ENCODE measurements around the gene TEPSIN.
"Not testable (repeated sequence)": the region's sequence is repeated elsewhere in the genome, so short reads cannot be mapped to it uniquely, and the experiment has no call there.

TEPSIN gene

GRCh38 chr17:81234940-81235821 lies 3.7 kb downstream of the TEPSIN start:
- DNase-seq: no peak

GRCh38 chr17:81234506-81234855 lies 4.4 kb downstream of the TEPSIN start:
- no peak for DNase-seq

GRCh38 chr17:81233811-81234505 lies 4.9 kb downstream of the TEPSIN start:
- no peak for DNase-seq

GRCh38 chr17:81233316-81233715 lies 5.5 kb downstream of the TEPSIN start:
- no peak for DNase-seq

DNA sequence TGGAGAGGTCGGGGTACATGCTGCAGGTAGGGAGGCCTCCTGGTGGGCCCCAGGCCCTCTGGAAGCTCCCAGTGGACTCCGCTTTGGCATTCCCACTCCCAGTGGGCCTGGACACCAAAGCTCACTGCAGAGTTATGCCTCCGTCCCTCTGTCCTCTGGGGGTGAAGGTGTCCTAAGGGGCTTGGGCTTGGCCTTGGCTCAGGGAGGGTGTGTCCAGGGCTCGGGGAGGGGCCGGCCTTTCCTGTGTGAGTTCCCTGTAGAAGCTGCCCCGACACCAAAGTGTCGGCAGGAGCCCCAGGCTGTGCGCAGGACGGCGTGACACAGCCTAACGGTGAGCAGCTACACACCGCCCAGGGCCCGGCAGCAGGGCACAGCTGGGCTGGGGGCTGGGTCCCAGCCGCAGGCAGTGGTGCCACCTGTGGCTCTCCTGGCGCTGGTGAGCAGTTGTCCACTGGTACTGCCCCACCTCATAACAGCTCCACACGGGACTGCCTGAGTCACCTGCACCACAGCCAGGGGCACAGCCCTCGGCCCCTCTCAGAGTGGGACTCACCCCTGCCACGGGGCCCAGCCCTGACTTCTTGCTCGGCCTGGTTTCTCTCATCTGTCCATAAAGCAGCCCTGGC lies 6.1 kb downstream of the TEPSIN start:
- no peak for DNase-seq

DNA sequence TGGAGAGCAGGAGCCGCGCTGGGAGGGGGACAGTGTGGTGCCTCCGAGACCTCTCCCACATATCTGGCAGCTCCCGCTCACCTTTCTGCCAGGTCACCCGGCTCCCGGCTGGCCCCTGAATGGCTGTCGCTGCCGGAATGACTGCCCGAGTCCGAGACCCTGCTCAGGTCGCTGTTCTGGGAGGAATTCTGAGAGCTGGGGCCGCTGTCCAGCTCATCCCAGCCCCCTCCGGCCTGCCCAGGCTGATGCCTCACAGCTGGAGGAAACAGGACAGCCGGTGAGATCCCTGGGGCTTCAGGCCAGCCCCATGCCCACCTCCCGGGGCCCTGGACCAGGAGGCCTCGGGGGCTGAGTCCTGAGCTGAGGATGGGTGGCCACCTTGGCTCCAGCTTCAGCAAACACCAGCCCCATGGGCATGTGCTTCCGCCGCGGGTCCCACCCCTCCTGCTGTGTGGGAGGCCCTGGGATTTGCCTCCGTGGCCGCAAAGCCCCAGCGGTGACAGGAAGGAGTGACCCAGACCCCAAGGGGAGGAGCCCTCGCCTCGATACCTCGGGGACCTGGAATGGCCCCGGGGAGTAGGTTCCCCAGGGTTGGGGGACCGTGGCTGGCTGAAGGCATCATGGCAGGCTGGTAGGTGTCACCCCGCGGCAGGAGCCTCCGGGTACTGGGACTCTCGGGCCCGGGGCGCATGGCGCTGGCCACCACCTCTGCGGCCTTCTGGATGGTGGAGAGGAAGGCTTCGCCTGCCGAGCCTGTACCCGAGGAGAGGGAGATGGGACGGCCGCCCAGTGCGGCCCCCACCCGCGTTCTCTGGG lies 6.9 kb downstream of the TEPSIN start:
- DNase-seq: no peak

GRCh38 chr17:81231121-81231645 lies 7.7 kb downstream of the TEPSIN start:
- no peak for DNase-seq

DNA sequence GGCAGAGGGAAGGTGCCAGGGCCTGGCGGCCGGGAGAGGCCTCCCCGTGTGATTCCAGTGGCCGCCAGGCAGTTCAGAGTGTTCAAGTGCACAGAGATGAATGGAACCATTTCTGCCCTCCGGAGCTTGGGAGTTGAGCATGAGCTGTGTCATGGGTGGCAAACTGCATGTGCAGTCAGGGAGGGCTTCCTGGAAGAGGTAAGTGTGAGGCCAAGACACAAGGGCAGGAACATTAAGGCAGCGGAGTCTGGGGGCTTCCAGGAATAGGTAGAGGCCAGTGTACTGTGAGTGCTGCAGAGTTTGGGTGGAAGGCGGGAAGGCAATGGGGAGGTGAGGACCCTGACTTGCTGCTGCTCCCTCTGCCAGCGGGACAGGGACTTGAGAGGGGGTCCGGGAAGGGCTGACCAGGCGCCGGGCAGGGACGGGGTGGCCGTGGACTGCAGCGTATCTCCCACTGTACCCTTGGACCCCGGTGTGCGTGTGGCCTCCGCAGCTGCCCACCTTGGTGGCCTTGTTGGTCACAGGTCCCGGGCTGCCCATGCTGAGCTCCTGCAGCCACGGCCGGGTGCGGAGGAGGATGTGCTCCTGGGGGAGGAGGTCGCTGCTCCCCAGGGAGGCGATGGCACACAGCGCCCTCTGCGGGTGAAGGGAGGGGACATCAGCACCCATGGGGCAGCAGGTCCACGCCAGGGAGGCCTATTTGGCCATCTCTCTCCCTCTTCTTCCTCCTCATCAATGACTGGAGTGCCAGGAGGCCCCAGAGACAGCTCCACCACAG lies 8.6 kb downstream of the TEPSIN start:
- no peak for DNase-seq

DNA sequence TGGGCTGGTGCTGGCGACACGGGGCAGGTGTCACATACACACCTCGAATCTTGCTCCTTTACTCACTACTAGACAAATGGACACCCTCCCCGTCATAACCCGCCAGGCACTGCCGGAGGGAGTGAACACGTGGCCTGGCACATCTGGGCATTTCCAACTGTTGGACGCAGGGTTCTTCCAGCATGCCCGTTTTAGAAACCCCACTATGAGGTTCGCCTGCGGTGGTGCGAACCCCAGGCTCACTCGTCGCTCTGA lies 9.3 kb downstream of the TEPSIN start:
- no peak for DNase-seq

DNA sequence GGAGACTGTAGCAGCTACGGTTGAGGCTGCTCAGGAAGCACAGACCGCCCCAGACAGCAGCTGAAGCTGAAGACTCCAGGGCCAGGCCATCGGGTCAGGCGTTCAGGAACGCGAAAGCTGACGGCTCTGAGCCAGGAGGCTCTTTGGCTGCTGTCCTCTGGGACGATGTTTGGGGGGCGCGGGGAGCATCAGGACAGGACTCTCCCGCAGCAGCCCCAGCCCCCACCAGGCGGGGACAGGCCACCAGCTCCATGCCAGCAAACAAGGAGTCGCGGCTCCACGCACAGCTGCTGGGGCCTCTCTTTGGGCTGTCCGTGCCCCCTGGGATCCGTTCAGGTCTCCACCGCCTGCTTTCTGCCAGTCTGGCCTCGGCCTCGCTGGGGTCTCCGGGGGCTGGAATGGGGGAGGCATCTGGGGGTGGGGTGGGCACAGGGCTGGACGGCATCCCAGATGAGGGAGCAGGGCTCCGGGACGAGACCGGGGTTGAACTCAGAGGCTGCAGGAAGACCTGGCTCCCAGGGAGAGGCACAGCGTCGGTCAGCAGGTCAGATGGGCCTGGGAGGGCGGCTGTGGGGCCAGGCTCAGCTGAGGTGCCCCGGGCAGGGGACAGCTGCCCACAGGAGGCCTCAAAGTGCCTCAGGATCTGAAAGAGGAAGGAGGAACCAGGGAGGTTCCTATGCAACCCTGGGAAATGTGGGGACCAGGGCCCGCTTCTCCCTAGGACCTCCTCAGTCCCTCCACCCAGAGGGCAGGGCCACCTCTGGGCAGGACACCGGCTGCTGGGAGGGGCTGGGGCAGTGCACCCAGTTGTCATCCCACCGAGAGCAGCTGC lies 9.8 kb downstream of the TEPSIN start:
- DNase-seq: no peak

DNA sequence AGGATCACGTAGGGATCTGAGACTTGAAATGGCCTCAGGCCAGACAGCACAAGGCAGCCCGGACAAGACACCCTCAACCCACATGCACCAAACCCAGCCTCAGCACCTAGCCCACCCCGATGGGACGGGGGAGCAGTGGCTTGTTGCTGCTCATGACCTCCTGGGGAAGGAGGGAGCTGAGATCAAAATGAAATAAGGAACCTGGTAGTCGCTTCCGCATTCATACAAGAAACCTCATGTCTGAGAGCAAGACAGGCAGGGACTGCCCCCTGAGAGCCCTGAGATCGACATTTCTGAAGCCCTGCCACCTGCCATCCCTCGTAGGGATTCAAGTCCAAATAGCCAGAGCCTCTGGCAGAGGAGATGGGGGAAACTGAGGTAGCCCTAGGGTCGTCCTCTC lies 10.4 kb downstream of the TEPSIN start:
- no peak for DNase-seq

DNA sequence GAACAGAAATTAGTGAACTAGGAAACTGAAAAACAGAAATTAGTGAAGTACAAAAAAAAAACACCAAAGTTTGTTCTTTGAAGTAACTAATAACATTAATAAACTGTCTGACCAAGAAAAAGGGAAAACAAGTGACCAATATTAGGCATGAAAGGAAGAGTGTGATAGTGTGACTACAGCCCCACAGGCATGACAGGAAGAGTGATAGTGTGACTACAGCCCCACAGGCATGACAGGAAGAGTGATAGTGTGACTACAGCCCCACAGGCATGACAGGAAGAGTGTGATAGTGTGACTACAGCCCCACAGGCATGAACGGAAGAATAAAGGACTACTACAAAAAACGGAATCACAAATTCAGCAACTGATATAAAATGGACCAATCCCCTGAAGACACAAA lies 11.2 kb downstream of the TEPSIN start:
- DNase-seq: not testable (repeated sequence)

DNA sequence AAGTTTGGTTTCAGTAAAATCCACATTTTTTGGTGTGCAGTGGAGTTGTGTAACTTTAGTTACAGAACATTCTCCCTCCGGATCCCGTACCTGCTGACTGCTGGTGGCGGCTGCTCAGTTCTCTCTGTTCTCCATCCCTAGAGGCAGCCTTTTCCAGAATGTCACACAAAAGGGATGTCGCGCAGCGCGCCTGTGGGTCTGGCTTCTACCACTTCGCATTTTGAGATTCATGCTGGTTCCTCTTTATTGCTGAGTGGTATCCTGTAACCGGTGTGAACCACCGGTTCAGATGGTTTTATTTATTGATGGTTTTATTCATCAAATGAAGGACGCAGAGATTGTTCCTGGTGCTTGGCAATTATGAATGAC lies 15.1 kb downstream of the TEPSIN start:
- DNase-seq: no peak

- peak; percentile 88 for DNase-seq
Measured at GRCh38 chr17:81222906-81223761, 15.7 kb downstream of the TEPSIN start, which contains the start of gene CEP131. CEP131 (minus strand) TSS chr17:81222965; CDS start chr17:81220056, 2,909 bp downstream.

GRCh38 chr17:81222620-81222905 lies 16.3 kb downstream of the TEPSIN start:
- no peak for DNase-seq

- no peak for DNase-seq
Measured at GRCh38 chr17:81221842-81222619, 16.8 kb downstream of the TEPSIN start.

DNA sequence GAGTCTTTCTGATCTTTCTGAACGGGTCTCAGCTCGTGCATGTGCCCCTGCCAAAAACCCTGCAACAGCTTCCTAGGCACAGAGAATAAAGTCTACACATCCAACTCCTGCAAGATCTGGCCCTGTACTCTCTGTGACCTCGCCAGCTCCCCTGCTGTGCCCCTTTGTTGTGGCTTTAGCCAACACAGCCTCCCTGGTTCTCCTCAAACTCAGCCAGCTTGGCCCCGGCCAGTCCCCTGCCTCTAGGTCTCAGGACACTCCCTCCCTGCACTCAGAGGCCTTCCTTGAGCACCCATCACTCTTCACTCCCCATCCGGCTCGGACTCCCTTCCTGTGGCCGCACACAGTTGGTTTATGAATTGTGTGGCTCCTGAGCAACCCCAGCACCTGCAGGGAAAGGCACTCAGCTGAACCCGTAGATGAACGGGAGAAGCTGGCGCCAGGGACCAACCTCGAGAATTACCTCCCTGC lies 17.4 kb downstream of the TEPSIN start:
- no peak for DNase-seq

DNA sequence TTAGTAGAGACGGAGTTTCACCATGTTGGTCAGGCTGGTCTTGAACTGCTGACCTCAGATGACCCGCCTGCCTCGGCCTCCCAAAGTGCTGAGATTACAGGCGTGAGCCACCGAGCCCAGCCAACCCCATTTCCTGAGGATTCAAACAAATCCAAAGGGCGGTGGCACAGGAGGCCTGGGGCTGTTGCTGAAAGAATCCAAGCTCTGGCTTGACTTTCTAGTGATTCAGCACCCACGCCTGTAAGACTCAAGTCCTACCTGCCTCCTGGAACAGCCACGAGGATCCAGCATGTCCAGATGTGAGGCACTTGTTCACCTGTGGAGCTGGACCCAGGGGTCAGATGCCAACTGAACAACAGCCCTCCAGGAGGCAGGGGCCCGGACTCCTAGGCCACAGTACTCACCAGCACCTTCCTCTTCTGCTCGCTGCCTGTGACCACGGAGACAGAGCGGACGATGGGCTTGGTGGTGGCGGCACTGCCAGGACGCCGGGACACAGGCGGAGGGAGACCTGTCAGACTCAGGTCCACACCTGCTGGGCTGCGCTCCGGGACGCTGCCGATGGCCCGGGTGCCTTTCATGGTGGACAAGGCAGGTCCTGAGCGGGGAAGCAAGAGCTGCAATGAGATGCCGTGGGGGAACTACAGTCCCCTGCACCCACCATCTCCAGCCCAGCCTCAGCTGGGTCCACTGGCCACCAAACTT lies 19.2 kb downstream of the TEPSIN start:
- no peak for DNase-seq

DNA sequence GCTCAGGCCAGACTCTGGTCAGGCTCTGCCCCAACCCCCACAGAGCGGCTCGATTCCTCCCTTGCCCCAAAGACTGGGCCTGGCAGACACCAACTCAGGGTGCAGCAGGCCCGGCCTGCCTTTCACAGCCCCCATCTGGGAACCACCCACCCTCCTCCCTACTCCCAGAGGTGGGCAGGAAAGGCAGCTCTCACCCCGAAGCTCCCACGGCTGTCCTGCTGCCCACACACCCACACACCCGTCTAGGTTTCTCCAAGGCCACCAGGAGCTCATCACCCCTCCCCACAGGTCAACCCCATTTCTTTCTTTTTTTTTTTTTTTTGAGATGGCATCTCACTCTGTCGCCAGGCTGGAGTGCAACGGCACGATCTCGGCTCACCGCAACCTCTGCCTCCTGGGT lies 19.9 kb downstream of the TEPSIN start:
- DNase-seq: no peak
